HG03108 (cell line): ENCODE results near the gene TRIM31.

ENCODE experiments used
- ATAC-seq: cut with Tn5 transposase; IDR thresholded peaks from one replicate; pipeline ENCODE4 v1.9.1; 2021; ENCODE audit warnings: moderate library complexity; ENCODE audit not compliant: unreplicated experiment

Gene TRIM31

GRCh38 chr6:30113003-30113759 is at the start of gene TRIM31:
Gene TRIM31 (minus strand): TSS chr6:30113090. CDS start chr6:30112805, 285 bp downstream.
- ATAC-seq = no peak

GRCh38 chr6:30162265-30163089 is 49.6 kb upstream of the TRIM31 start:
- ATAC-seq = no peak

GRCh38 chr6:30160785-30161531 is 48.1 kb upstream of the TRIM31 start, which contains the start of gene TRIM10:
Gene TRIM10 (minus strand): TSS chr6:30161211. CDS start chr6:30160858, 353 bp downstream.
- no peak for ATAC-seq

GRCh38 chr6:30160008-30160784 is 47.3 kb upstream of the TRIM31 start:
- ATAC-seq = no peak

GRCh38 chr6:30158475-30159040 is 45.7 kb upstream of the TRIM31 start:
- ATAC-seq = no peak

GRCh38 chr6:30157999-30158398 is 45.1 kb upstream of the TRIM31 start:
- no peak for ATAC-seq

GRCh38 chr6:30157581-30157980 is 44.7 kb upstream of the TRIM31 start:
- no peak for ATAC-seq

GRCh38 chr6:30156774-30157173 is 43.9 kb upstream of the TRIM31 start:
- ATAC-seq = no peak

- no peak for ATAC-seq
Measured at GRCh38 chr6:30156262-30156599, 43.3 kb upstream of the TRIM31 start.

GRCh38 chr6:30155520-30156261 is 42.8 kb upstream of the TRIM31 start:
- ATAC-seq = no peak

GRCh38 chr6:30154709-30155519 is 42.0 kb upstream of the TRIM31 start:
- no peak for ATAC-seq

GRCh38 chr6:30154061-30154460 is 41.2 kb upstream of the TRIM31 start:
- ATAC-seq = no peak

- ATAC-seq = no peak
Measured at GRCh38 chr6:30152910-30153610, 40.2 kb upstream of the TRIM31 start.

- ATAC-seq = no peak
Measured at GRCh38 chr6:30152016-30152673, 39.3 kb upstream of the TRIM31 start.

- ATAC-seq = no peak
Measured at GRCh38 chr6:30151580-30151979, 38.7 kb upstream of the TRIM31 start.

GRCh38 chr6:30150671-30151395 is 37.9 kb upstream of the TRIM31 start:
- ATAC-seq = no peak
